RPMI8226 (cell line): ENCODE data around the gene PDPK1.

Experiments used
- DNase-seq: peaks from one replicate; pipeline ENCODE4 v3.0.0-alpha.2; 2015

Gene PDPK1

DNA sequence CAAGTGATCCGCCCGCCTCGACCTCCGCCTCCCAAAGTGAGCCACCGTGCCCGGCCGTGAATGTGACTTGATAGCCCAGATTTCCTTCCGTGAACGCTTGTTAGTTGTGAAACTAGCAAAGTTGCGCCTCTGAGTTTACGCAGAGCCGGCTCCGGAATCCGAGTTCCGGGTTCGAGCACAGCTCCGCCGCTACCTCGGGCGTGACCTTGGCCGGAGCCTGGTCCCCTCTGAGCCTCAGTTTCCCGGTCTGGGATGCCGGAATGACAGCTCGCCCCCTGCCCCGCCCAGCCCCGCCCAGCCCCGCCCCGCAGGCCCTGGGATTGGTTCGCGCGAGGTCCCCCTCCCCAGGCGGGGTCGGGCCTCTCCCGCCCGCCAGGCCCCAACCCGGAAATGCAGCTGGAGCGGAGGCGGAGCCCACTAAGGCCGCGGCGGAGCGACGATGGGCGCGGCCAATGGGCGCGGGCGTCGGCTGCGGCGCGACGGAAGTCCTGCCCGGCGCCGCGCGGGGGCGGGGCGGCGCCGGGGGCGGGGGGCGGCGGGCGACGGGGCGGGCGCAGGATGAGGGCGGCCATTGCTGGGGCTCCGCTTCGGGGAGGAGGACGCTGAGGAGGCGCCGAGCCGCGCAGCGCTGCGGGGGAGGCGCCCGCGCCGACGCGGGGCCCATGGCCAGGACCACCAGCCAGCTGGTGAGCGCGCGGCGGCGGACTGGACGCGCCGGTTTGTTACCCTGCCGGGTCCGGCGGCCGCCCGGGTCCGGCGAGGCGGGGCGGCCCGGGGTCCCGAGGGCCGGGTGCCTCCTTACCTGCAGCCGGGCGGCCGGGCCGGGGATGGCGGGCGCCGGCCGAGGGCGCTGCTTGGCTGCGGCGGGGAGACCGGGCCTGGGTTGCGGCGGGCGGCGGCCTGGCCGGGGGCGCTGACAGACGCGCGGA is at the start of gene PDPK1:
Gene PDPK1, plus strand, starts transcription at position 571 of the 929 bp plus-strand sequence. Its CDS starts 92 bp downstream, at position 663.
- DNase-seq: peak; percentile 99

- no peak for DNase-seq
Measured at GRCh38 chr16:2489581-2489980, 48.2 kb upstream of the PDPK1 start.

GRCh38 chr16:2490190-2491105 is 47.4 kb upstream of the PDPK1 start:
- DNase-seq: no peak

DNA sequence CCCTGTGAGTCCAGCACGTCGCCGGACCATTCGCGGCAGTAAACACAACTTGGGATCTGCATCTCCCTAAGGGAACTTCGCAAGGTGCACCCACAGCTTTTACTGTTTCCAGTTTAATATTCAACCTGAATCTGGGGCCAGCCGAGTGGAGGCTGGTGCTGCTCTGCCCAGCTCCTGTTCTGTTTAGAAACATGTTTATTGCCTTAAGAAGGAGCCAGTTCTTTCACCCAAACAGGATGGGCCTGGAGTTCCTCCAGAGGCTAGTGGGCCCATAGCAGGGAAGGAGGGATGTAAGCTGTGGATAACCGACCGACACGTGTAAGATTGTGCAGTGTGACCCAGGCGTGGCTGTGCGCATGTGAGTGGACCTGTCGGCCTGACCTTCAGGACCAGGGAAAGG is 45.5 kb upstream of the PDPK1 start:
- DNase-seq: no peak

DNA sequence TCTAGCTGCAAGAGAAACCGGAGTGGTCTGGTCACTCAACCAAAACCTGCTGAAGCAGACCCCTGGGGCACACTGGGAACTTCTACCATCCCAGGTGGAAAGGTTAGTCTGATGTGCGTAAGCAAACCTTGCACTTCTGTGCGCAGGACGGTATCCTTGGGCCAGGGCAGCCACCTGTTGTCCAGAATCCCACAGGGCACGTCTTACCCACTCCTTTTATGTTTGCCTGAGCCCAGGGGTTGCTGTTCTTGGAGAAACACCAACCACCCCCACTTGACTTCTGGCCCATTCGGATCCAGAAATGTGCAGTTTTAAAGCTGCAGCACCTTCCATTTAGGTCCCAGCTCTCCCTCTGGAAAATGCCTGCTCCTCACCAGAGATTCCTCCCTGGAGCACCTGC is 44.2 kb upstream of the PDPK1 start:
- DNase-seq: no peak

DNA sequence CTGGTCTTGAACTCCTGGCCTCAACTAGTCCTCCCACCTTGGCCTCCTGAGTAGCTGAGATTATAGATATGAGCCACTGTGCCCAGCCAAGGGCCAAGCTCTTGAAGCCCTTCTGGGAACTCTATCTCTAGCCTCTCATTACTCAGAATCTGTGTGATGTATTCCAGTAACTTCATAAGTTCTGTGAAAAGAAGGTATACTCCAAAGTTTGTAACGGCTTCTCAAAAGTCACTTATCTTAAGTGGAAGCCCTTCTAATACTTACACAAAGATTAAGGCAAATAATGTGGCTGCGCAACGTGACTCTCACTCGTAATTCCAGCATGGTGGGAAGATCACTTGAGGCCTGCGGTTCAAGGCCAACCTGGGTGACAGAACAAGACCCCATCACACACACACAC is 43.2 kb upstream of the PDPK1 start:
- DNase-seq: no peak

GRCh38 chr16:2495041-2495440 is 42.8 kb upstream of the PDPK1 start:
- no peak for DNase-seq

GRCh38 chr16:2496223-2497115 is 41.4 kb upstream of the PDPK1 start:
- no peak for DNase-seq

- no peak for DNase-seq
Measured at GRCh38 chr16:2497116-2497630, 40.6 kb upstream of the PDPK1 start.

DNA sequence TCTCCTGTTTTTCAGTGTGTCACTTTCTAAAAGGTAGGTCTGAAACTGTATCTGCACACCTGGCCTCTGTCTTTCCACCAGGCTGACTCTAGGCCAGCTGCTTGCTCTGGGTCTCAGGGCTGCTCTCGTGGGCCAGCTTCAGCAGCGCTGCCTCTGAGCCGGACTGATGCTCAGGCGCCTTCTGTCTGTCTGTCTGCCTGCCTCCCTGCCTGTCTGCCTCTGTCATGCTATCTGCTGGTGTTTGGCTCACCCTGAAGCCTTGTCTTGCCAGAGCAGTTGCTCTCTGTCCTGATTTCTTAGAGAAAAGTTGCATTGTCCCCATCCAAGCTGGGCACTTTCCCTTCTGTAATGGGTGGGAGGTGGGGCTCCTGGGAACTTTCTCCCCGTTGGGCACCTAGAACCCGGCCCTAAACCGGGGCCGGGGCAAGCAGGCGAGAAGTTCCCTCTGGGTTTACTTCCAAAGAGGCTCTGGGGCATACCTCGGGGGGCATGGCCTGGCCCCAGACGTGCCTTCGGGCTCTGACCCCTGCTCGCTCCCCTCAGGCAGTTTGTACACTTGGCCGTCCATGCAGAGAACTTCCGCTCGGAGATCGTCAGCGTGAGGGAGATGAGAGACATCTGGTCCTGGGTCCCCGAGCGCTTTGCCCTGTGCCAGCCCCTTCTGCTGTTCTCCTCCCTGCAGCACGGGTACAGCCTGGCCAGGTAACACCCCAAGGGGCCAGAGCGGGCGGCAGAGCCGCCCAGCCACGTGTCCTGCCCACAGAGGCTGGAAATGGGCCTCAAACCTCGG is 39.9 kb upstream of the PDPK1 start:
- DNase-seq: no peak

- DNase-seq: no peak
Measured at GRCh38 chr16:2498531-2499253, 39.1 kb upstream of the PDPK1 start.

DNA sequence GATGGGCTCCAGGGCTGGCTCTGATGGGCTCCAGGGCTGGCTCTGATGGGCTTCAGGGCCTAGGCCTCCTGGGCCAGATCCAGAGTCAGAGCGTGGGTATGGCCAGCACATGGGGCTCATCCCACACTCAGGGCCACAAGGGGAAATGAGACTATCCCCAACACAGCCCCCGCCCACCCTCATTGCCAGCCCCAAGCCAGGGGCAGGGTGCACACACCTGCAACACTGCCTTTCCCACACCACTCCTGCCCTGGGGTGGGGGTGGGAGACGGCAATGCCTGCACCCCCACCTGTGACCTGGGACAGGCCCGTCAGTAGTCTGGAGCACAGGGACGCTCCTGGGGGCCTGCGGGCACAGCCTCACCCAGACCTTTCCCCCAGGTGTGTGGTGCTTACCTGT is 38.4 kb upstream of the PDPK1 start:
- no peak for DNase-seq

- no peak for DNase-seq
Measured at GRCh38 chr16:2499890-2500429, 37.9 kb upstream of the PDPK1 start.

- no peak for DNase-seq
Measured at GRCh38 chr16:2500430-2500917, 37.3 kb upstream of the PDPK1 start.

- peak; percentile 76 for DNase-seq
Measured at GRCh38 chr16:2500918-2501750, 36.7 kb upstream of the PDPK1 start.

- no peak for DNase-seq
Measured at GRCh38 chr16:2501946-2502895, 35.6 kb upstream of the PDPK1 start.

DNA sequence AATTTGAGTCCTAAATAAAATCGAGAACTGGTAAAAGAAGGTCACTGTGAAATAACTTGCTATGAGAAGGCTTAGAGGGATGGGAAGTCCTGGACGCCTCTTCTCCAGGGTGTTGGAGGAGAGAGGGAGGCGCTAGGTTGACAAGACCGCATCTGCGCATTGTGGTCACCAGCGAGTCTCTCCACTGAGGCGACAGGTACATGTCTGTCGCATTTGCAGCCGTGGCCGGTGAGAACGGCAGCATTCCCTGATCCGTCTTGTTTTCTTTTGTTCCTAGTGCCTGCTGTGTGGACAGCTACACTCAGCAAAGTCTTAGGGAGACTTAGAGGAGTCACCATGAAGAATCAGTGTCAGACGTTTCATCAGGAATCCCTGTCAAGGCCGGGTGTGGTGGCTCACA is 32.1 kb upstream of the PDPK1 start:
- no peak for DNase-seq

- peak; percentile 90 for DNase-seq
Measured at GRCh38 chr16:2507052-2507659, 30.7 kb upstream of the PDPK1 start.
